ENCODE measurements around the gene MYL3. TPM values are rescaled to one million over a fixed set of nuclear protein-coding genes. Genes with fewer than 3 reads are reported as not detected.
A peak's percentile ranks its signal among the peaks of the same experiment; 100 is the strongest.

MYL3 gene
- total RNA-seq, 1 experiment from 2014 or later = not detected

DNA sequence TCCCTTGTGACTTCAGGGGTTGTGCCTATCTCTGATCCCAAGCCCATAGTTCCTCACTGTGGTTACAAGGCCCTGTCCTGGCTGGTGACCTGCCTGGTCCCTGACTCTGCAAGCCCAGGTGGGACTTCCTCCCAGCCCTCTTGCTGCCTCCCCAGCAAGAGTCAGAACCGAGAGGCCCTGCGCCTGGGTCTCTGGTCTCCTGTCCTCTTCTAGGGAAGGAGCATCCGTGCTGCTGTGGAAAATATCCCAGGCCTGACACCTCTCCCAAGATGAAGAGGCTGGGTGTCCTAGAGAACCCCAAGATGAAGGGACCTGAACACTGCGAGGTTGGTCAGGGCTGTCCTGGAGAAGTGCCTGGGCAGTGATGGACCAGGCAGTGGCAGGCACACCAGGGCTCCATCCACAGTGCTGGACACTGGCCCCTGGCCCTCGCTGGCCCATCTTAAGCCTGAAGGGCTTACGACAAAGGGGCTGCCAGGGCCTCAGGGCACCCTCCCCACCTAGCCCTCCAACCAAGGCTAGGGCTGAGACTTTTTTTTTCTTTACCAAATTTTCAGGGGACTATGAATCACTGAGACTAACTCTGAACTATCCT lies 47.0 kb upstream of the MYL3 start:
- H3K4me2 ChIP-seq (ENCODE audit: low read length) = no peak overlapping the region
- H3K36me3 ChIP-seq (ENCODE audit: low read depth, low read length) = no peaks in the 10 kb centered on the region
- H3K79me2 ChIP-seq (ENCODE audit: low read length) = no peaks in the 10 kb centered on the region
- H3K9ac ChIP-seq (ENCODE audit: low read length) = no peak overlapping the region
- no peak for TF ChIP-seq EZH2 (IDR thresholded peaks at IDR 0.05; ENCODE audit: low read length, unreplicated experiment)
- TF ChIP-seq, protein P1, sequence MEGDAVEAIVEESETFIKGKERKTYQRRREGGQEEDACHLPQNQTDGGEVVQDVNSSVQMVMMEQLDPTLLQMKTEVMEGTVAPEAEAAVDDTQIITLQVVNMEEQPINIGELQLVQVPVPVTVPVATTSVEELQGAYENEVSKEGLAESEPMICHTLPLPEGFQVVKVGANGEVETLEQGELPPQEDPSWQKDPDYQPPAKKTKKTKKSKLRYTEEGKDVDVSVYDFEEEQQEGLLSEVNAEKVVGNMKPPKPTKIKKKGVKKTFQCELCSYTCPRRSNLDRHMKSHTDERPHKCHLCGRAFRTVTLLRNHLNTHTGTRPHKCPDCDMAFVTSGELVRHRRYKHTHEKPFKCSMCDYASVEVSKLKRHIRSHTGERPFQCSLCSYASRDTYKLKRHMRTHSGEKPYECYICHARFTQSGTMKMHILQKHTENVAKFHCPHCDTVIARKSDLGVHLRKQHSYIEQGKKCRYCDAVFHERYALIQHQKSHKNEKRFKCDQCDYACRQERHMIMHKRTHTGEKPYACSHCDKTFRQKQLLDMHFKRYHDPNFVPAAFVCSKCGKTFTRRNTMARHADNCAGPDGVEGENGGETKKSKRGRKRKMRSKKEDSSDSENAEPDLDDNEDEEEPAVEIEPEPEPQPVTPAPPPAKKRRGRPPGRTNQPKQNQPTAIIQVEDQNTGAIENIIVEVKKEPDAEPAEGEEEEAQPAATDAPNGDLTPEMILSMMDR (conservative IDR thresholded peaks at IDR 0.05; ENCODE audit: low read depth, low read length) = no peak
- TF ChIP-seq EZH2phosphoT487 (IDR thresholded peaks at IDR 0.05; ENCODE audit: borderline replicate concordance, low read length) = no peak
- peaks cover 5% of the 10 kb centered on the region; the same call in 1 of the 2 replicates for H3K4me1 ChIP-seq (ENCODE audit: insufficient read depth, low read length)
- H3F3A ChIP-seq (ENCODE audit: low read length, unreplicated experiment) = no peaks in the 10 kb centered on the region
- intact Hi-C loops (cut with micrococcal nuclease) = no loop called here
- no peaks in the 10 kb centered on the region for H3K27me3 ChIP-seq (ENCODE audit: low read length)
- DNase-seq (no peak), ATAC-seq (peak; percentile 20)
- H3K27ac ChIP-seq (ENCODE audit: low read length) = no peak overlapping the region
- H3K9me2 ChIP-seq (replicated peaks; ENCODE audit: low read length) = no peaks in the 10 kb centered on the region
- no peak overlapping the region for H3K4me3 ChIP-seq (ENCODE audit: low read length)
- no peaks in the 10 kb centered on the region for H4K20me1 ChIP-seq (ENCODE audit: low read length)
- H3K9me3 ChIP-seq (ENCODE audit: low read length) = no peaks in the 10 kb centered on the region
- POLR2A ChIA-PET (ENCODE audit: unreplicated experiment) = interaction anchor here (0.6 kb wide), 1 partner anchor 503 kb away, joined by 6 read pairs; the partner anchor contains the start of genes CCR5AS and CCRL2
- H2AFZ ChIP-seq (ENCODE audit: low read length) = peak overlapping the region; percentile 39; the same call in 1 of the 2 replicates
- no TSS peak for BruUV-seq (replicated peaks)
- CTCF ChIA-PET = interaction anchor here (0.6 to 1.6 kb wide), 9 partner anchors 15 to 246 kb away, joined by 3 to 11 read pairs (median 4); partner anchors contain the start of gene NBEAL2

DNA sequence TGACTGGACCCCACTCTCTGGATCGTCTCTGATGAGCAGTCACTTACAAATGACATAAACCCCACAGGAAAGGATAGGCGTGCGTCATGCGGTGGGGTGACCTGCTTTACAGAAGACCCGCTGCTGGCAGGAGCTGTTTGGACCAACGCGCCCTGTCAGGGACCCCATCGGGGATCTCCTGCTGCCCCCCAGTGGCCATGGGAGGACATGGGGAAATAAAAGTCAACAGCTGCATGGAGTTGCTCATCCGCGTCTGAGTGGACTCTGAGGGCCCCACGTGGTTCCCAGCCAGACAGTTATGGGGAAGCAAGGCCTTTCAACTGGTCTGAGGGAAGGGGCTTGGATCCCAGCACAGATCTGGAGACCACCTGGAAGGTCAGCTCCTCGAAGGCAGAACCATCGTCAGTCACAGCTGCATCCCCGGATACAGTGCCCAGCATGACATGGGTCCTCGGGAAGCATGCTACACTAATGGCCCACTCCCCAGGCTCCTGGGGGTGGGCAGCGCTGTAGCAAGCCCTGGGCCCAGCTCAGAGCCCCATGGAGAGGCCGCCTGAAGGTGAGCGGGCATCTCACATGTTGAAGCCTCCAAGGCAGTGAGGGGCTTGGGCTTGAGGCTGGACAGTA lies 46.4 kb upstream of the MYL3 start:
- DNase-seq = peak; percentile 87
- TF ChIP-seq, protein P1 (conservative IDR thresholded peaks at IDR 0.05; ENCODE audit: low read depth, low read length) = peak; percentile 92
- TF ChIP-seq EZH2 (IDR thresholded peaks at IDR 0.05; ENCODE audit: low read length, unreplicated experiment) = no peak
- Histone ChIP-seq H3K4me1 (ENCODE audit: insufficient read depth, low read length) (peaks cover 5% of the 10 kb centered on the region; the same call in 1 of the 2 replicates), H3K36me3 (ENCODE audit: low read depth, low read length) (no peaks in the 10 kb centered on the region), H3K9me2 (replicated peaks; ENCODE audit: low read length) (no peaks in the 10 kb centered on the region), H3K9me3 (ENCODE audit: low read length) (no peaks in the 10 kb centered on the region), H3K4me2 (ENCODE audit: low read length) (peak overlapping the region; percentile 38), H3K27ac (ENCODE audit: low read length) (no peak overlapping the region), H3K79me2 (ENCODE audit: low read length) (no peaks in the 10 kb centered on the region), H3F3A (ENCODE audit: low read length, unreplicated experiment) (no peaks in the 10 kb centered on the region), H2AFZ (ENCODE audit: low read length) (peak overlapping the region; percentile 39; the same call in 1 of the 2 replicates), H3K9ac (ENCODE audit: low read length) (no peak overlapping the region), H3K27me3 (ENCODE audit: low read length) (no peaks in the 10 kb centered on the region), H3K4me3 (ENCODE audit: low read length) (no peak overlapping the region), H4K20me1 (ENCODE audit: low read length) (no peaks in the 10 kb centered on the region)
- intact Hi-C loops (cut with micrococcal nuclease) = loop anchor here (1.0 kb wide), 1 partner anchor 204 kb away; no protein-coding TSS in a partner anchor
- no TSS peak for BruUV-seq (replicated peaks)
- POLR2A ChIA-PET (ENCODE audit: unreplicated experiment) = interaction anchor here (0.6 kb wide), 1 partner anchor 502 kb away, joined by 6 read pairs; the partner anchor contains the start of genes CCR5AS and CCRL2
- ATAC-seq = peak; percentile 83
- CTCF ChIA-PET = interaction anchor here (0.5 to 1.6 kb wide), 11 partner anchors 15 to 246 kb away, joined by 3 to 11 read pairs (median 4); partner anchors contain the start of gene NBEAL2
